HCT116 (cell line): Measurements from ENCODE around the gene TRAF3. TPM values are rescaled to one million over a fixed set of nuclear protein-coding genes. Genes with fewer than 3 reads are reported as not detected.

Experiments
- ATAC-seq: fragments of 200-7000 bp; cut with Tn5 transposase; 2 replicates; pipeline ENCODE4 v1.9.1; 2020; ENCODE audit warnings: mild to moderate bottlenecking, moderate library complexity
- BruUV-seq: library from RNA; stranded (reverse); fragments of 400-500 nt; replicated peaks from 2 replicates; lab custom pipeline; 2021; lab: Mats Ljungman, UMichigan
- CTCF ChIA-PET: fragments of 300-600 bp; sonication (Branson Sonifier 250); formaldehyde crosslinking; loops from one replicate; lab custom pipeline; 2021; ENCODE audit warnings: antibody characterized with exemption; lab: Charles Lee
- POLR2A ChIA-PET: fragments of 300-600, 350-600 bp; sonication (Branson Sonifier 250); formaldehyde crosslinking; loops from one replicate; lab custom pipeline; 2021; ENCODE audit warnings: antibody characterized with exemption; lab: Charles Lee
- RAD21 ChIA-PET, 2 experiments: fragments of 300-600 bp; sonication (Branson Sonifier 250); formaldehyde crosslinking; loops; one replicate each; lab custom pipeline; 2023; ENCODE audit warnings: low total read pairs in 2 of 2; ENCODE audit not compliant: uncharacterized antibody in 2 of 2, unreplicated experiment in 2 of 2, low non-redundant PET in 1 of 2; lab: Charles Lee
- DNase-seq: peaks from one replicate; pipeline ENCODE4 v3.0.0-alpha.2; 2010; ENCODE audit warnings: low read depth, low spot score
- H2AFZ ChIP-seq: fragments of 200-600 bp; shearing (Covaris generic), sonication (generic); 2 replicates; pipeline ENCODE4 v1.6.1; 2017; ENCODE audit warnings: low read depth, mixed run types, mixed read lengths, antibody characterized with exemption, low read length; ENCODE audit not compliant: poor library complexity, severe bottlenecking
- H3K27ac ChIP-seq: 2 replicates; pipeline ENCODE4 v1.5.1; 2012; ENCODE audit warnings: low read depth, low read length
- H3K27me3 ChIP-seq: fragments of 200-600 bp; sonication (generic); 2 replicates; pipeline ENCODE4 v1.6.1; 2016; ENCODE audit warnings: mixed run types, low read length, mixed read lengths; ENCODE audit not compliant: insufficient read depth
- H3K36me3 ChIP-seq, 2 experiments: fragments of 200-500 bp in 1 of 2; fragments of 200-600 bp in 1 of 2; sonication (Bioruptor generic) in 1 of 2; sonication (generic) in 1 of 2; 2 replicates each; pipeline versions ENCODE4 v1.5.1 to v1.6.1; 2014 to 2016; ENCODE audit warnings: low read length in 2 of 2, inconsistent platforms in 1 of 2, mixed read lengths in 1 of 2, mixed run types in 1 of 2; ENCODE audit not compliant: insufficient read depth in 2 of 2, control insufficient read depth in 1 of 2
- H3K4me1 ChIP-seq, 2 experiments: fragments of 200-600 bp in 1 of 2; sonication (generic) in 1 of 2; 2 replicates each; pipeline versions ENCODE4 v1.5.1 to v1.6.1; 2012 to 2017; ENCODE audit warnings: low read length in 2 of 2, inconsistent platforms in 1 of 2, mild to moderate bottlenecking in 1 of 2, mixed read lengths in 1 of 2, mixed run types in 1 of 2, moderate library complexity in 1 of 2; ENCODE audit not compliant: insufficient read depth in 2 of 2, control insufficient read depth in 1 of 2
- H3K4me2 ChIP-seq: fragments of 200-600 bp; sonication (generic); 2 replicates; pipeline ENCODE4 v1.6.1; 2017; ENCODE audit warnings: mixed run types, low read length, mixed read lengths
- H3K4me3 ChIP-seq, 2 experiments: fragments of 200-600 bp in 1 of 2; sonication (generic) in 1 of 2; replicated peaks in 1 of 2; 2 replicates each; pipeline ENCODE4 v1.5.1; 2011 to 2016; ENCODE audit warnings: low read length in 2 of 2, control low read depth in 1 of 2, low read depth in 1 of 2, mild to moderate bottlenecking in 1 of 2, mixed read lengths in 1 of 2, mixed run types in 1 of 2
- H3K79me2 ChIP-seq: fragments of 200-600 bp; sonication (generic); 2 replicates; pipeline ENCODE4 v1.6.1; 2017; ENCODE audit warnings: mild to moderate bottlenecking, mixed run types, low read length, moderate library complexity, mixed read lengths; ENCODE audit not compliant: insufficient read depth
- H3K9ac ChIP-seq: fragments of 200-600 bp; sonication (generic); 2 replicates; pipeline ENCODE4 v1.6.1; 2016; ENCODE audit warnings: low read length, mixed read lengths
- H3K9me2 ChIP-seq: fragments of 200-600 bp; sonication (generic), shearing (Covaris generic); 2 replicates; pipeline ENCODE4 v1.6.1; 2017; ENCODE audit warnings: mixed run types, mild to moderate bottlenecking, moderate library complexity; ENCODE audit not compliant: insufficient read depth
- H3K9me3 ChIP-seq, 2 experiments: fragments of 200-500 bp in 1 of 2; fragments of 200-600 bp in 1 of 2; sonication (Bioruptor generic) in 1 of 2; sonication (generic) in 1 of 2; 2 replicates each; pipeline ENCODE4 v1.6.1; 2014 to 2017; ENCODE audit warnings: low read length in 2 of 2, mixed read lengths in 2 of 2, inconsistent platforms in 1 of 2, low read depth in 1 of 2, mild to moderate bottlenecking in 1 of 2, mixed run types in 1 of 2, moderate library complexity in 1 of 2; ENCODE audit not compliant: control insufficient read depth in 1 of 2, insufficient read depth in 1 of 2
- H4K20me1 ChIP-seq: fragments of 200-600 bp; sonication (generic), shearing (Covaris generic); 2 replicates; pipeline ENCODE4 v1.6.1; 2017; ENCODE audit warnings: mixed run types, mild to moderate bottlenecking, moderate library complexity; ENCODE audit not compliant: insufficient read depth
- CEBPB ChIP-seq: IDR thresholded peaks from 2 replicates; pipeline ENCODE4 v1.6.1; 2012; ENCODE audit warnings: low read depth
- EGR1 ChIP-seq: IDR thresholded peaks from 2 replicates; pipeline ENCODE4 v1.6.1; 2012; ENCODE audit warnings: low read depth
- ELF1 ChIP-seq: IDR thresholded peaks from 2 replicates; pipeline ENCODE4 v1.6.1; 2012; ENCODE audit warnings: low read depth, borderline replicate concordance
- FOSL1 ChIP-seq: IDR thresholded peaks from 2 replicates; pipeline ENCODE4 v1.6.1; 2012; ENCODE audit warnings: low read depth
- JUND ChIP-seq: IDR thresholded peaks from 2 replicates; pipeline ENCODE4 v1.6.1; 2012
- SP1 ChIP-seq: IDR thresholded peaks from 2 replicates; pipeline ENCODE4 v1.6.1; 2012; ENCODE audit warnings: low read depth
- SRF ChIP-seq: IDR thresholded peaks from 2 replicates; pipeline ENCODE4 v1.6.1; 2012; ENCODE audit warnings: low read depth
- TCF7L2 ChIP-seq: IDR thresholded peaks from 2 replicates; pipeline ENCODE4 v1.7.0; 2011; ENCODE audit warnings: borderline replicate concordance, inconsistent platforms; ENCODE audit not compliant: insufficient read depth, insufficient read length; ENCODE audit errors: extremely low read depth
- YY1 ChIP-seq: IDR thresholded peaks from 2 replicates; pipeline ENCODE4 v1.6.1; 2011; ENCODE audit warnings: low read length, low read depth, moderate library complexity, mild to moderate bottlenecking; ENCODE audit not compliant: insufficient replicate concordance; ENCODE audit errors: extremely low read depth
- ZBTB33 ChIP-seq: IDR thresholded peaks from 2 replicates; pipeline ENCODE4 v1.6.1; 2011; ENCODE audit warnings: mild to moderate bottlenecking, low read length, moderate library complexity; ENCODE audit not compliant: insufficient replicate concordance; ENCODE audit errors: extremely low read depth
- intact Hi-C: fragments of 100-400 bp; cut with micrococcal nuclease; formaldehyde crosslinking; loops from 2 replicates; pipeline ENCODE4 v1.10.0; 2022
- total RNA-seq: library from RNA; stranded (reverse); gene quantifications from one replicate; pipeline ENCODE4 v1.2.1, GENCODE V29; 2021; ENCODE audit not compliant: unreplicated experiment

The TRAF3 gene
- total RNA-seq, 1 experiment from 2014 or later, result 32.1 TPM

- CTCF ChIA-PET, result no interaction called here
- no peak overlapping the region for H2AFZ ChIP-seq
- intact Hi-C loops, result no loop called here
- TF ChIP-seq EGR1, result no peak
- TF ChIP-seq SRF, result no peak
- no peak for TF ChIP-seq CEBPB
- TF ChIP-seq YY1, result no peak
- no peak for TF ChIP-seq JUND
- TF ChIP-seq ELF1, result no peak
- no peak for TF ChIP-seq FOSL1
- no peak for TF ChIP-seq ZBTB33
- TF ChIP-seq SP1, result no peak
- no peak for TF ChIP-seq TCF7L2
- H3K4me2 ChIP-seq, result no peak overlapping the region
- H3K9me2 ChIP-seq, result no peaks in the 10 kb centered on the region
- H4K20me1 ChIP-seq, result no peaks in the 10 kb centered on the region
- no peak overlapping the region for H3K4me3 ChIP-seq
- RAD21 ChIA-PET, result no interaction called here
- ATAC-seq (no peak), DNase-seq (no peak)
- no peaks in the 10 kb centered on the region; the same call in 1 of the 2 replicates for H3K79me2 ChIP-seq
- no peaks in the 10 kb centered on the region for H3K27me3 ChIP-seq
- no peak overlapping the region for H3K27ac ChIP-seq
- no TSS peak for BruUV-seq
- H3K4me1 ChIP-seq, result no peaks in the 10 kb centered on the region
- no peaks in the 10 kb centered on the region for H3K36me3 ChIP-seq
- POLR2A ChIA-PET, result no interaction called here
- H3K9ac ChIP-seq, result no peak overlapping the region
- no peaks in the 10 kb centered on the region for H3K9me3 ChIP-seq
Measured at GRCh38 chr14:102840115-102840514, 62.9 kb downstream of the TRAF3 start.
